Erythroblast (primary cell): ENCODE data around the gene COL6A2.

Experiments
- GATA1 ChIP-seq: IDR thresholded peaks from 2 replicates; pipeline ENCODE4 v1.6.1; 2011; ENCODE audit warnings: low read depth, mild to moderate bottlenecking, control low read depth, low read length, moderate library complexity
- POLR2A ChIP-seq: IDR thresholded peaks from 2 replicates; pipeline ENCODE4 v1.6.1; 2011; ENCODE audit warnings: mild to moderate bottlenecking, low read length

- TF ChIP-seq POLR2A (no peak), GATA1 (no peak)
These were observed 55.0 kb downstream of the COL6A2 start for GRCh38 chr21:46152927-46153246.
